Breast epithelium (tissue), 4 donors: ENCODE data around the gene PIP4P1. TPM values are rescaled to one million over a fixed set of nuclear protein-coding genes. Genes with fewer than 3 reads are reported as not detected.
A peak's percentile ranks its signal among the peaks of the same experiment; 100 is the strongest.

Experiments used
- DNase-seq, 2 donors: peaks; one replicate each; pipeline ENCODE4 v3.0.0-alpha.2; 2019; ENCODE audit warnings: low spot score in 2 of 2
- H3K27ac ChIP-seq, 2 donors: fragments of 200-600 bp; sonication (generic) in 1 of 2; one replicate each; pipeline ENCODE4 v1.5.1; 2016 to 2019; ENCODE audit warnings: mild to moderate bottlenecking in 1 of 2
- H3K27me3 ChIP-seq, 2 donors: fragments of 200-600 bp; sonication (generic) in 1 of 2; one replicate each; pipeline versions ENCODE4 v1.5.1 to v1.6.0; 2017 to 2019; ENCODE audit warnings: control low read depth in 1 of 2, mild to moderate bottlenecking in 1 of 2
- H3K36me3 ChIP-seq: fragments of 200-600 bp; one replicate; pipeline ENCODE4 v1.5.1; 2019
- H3K4me1 ChIP-seq, 2 donors: fragments of 200-600 bp; sonication (generic); one replicate each; pipeline ENCODE4 v1.5.1; 2016 to 2019; ENCODE audit warnings: control low read depth in 1 of 2
- H3K4me3 ChIP-seq, 3 donors: fragments of 200-600 bp; sonication (generic); 1 replicate in 2 of 3; 2 replicates in 1 of 3; pipeline ENCODE4 v1.5.1; 2016 to 2019; ENCODE audit warnings: mild to moderate bottlenecking in 3 of 3, moderate library complexity in 2 of 3
- H3K9me3 ChIP-seq, 2 donors: fragments of 200-600 bp; sonication (generic) in 1 of 2; one replicate each; pipeline ENCODE4 v1.5.1; 2016 to 2019; ENCODE audit warnings: control low read depth in 1 of 2
- POLR2A ChIP-seq: fragments of 450-650 bp; IDR thresholded peaks from one replicate; pipeline ENCODE4 v1.6.1; 2016; ENCODE audit warnings: antibody characterized with exemption, mild to moderate bottlenecking, moderate library complexity
- POLR2AphosphoS5 ChIP-seq, 3 donors: sonication (generic); formaldehyde crosslinking; IDR thresholded peaks; one replicate each; pipeline ENCODE4 v1.6.1; 2017; ENCODE audit warnings: antibody characterized with exemption in 3 of 3
- intact Hi-C: fragments of 100-400 bp; cut with DNase I; formaldehyde crosslinking; loops from one replicate; pipeline ENCODE4 v1.15.1; 2023; ENCODE audit warnings: low total_unique reads
- total RNA-seq, 3 donors: library from RNA; depleted of rRNA; stranded (reverse); fragments of >200 nt; gene quantifications; one replicate each; pipeline ENCODE4 v1.1.0, GENCODE V29; 2016
- TF ChIP-seq, protein P1 (sequence below), 3 donors: fragments of 450-650 bp; IDR thresholded peaks; one replicate each; pipeline ENCODE4 v1.5.1; 2016 to 2017; ENCODE audit warnings: antibody characterized with exemption in 3 of 3, mild to moderate bottlenecking in 3 of 3, moderate library complexity in 3 of 3

The PIP4P1 gene
- total RNA-seq, 3 donors from 2014 or later = 23.6 to 34.1 (median 29.9) TPM

DNA sequence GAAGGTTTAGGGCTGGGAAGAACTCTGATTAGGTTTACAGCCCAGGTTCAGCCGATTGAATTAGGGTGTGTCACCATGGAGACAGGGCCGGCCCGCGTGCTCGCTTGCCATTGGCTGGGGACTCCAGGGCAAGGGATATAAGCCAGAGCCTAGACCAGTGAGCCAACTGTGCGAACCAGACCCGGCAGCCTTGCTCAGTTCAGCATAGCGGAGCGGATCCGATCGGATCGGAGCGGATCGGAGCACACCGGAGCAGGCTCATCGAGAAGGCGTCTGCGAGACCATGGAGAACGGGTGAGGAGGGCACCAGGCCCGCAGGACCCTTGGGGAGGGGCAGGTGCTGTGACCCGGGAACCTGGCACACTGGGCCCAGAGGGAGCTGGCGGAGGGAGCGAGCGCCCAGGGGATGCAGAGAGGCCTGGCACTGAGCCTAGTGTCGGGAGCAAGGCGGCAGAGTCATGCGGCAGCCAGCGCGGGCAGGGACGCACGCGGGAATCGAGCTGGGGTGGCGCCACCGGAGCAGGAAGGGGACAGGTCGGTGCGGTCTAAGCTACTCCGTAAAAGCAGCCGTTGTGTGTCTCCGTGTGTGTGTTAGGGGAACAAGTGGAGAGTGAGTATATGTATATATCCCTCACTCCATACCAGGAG lies 8.1 kb upstream of the PIP4P1 start, which contains the start of gene PNP:
Gene PNP (plus strand): TSS at position 165 of the 648 bp plus-strand sequence. CDS start 119 bp downstream, at position 284.
- no peaks in the 10 kb centered on the region for H3K9me3 ChIP-seq
- no peaks in the 10 kb centered on the region for H3K36me3 ChIP-seq
- peak within 1 kb of the TSS; percentile 66 to 85 (median 76) for H3K4me3 ChIP-seq
- H3K27me3 ChIP-seq = no peaks in the 10 kb centered on the region
- intact Hi-C loops = no loop called here
- peak; percentile 80 for DNase-seq
- TF ChIP-seq, protein P1, sequence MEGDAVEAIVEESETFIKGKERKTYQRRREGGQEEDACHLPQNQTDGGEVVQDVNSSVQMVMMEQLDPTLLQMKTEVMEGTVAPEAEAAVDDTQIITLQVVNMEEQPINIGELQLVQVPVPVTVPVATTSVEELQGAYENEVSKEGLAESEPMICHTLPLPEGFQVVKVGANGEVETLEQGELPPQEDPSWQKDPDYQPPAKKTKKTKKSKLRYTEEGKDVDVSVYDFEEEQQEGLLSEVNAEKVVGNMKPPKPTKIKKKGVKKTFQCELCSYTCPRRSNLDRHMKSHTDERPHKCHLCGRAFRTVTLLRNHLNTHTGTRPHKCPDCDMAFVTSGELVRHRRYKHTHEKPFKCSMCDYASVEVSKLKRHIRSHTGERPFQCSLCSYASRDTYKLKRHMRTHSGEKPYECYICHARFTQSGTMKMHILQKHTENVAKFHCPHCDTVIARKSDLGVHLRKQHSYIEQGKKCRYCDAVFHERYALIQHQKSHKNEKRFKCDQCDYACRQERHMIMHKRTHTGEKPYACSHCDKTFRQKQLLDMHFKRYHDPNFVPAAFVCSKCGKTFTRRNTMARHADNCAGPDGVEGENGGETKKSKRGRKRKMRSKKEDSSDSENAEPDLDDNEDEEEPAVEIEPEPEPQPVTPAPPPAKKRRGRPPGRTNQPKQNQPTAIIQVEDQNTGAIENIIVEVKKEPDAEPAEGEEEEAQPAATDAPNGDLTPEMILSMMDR (IDR thresholded peaks at IDR 0.05) = no peak
- TF ChIP-seq POLR2AphosphoS5 (IDR thresholded peaks at IDR 0.05) (peak; percentile 81 to 97 (median 86)), POLR2A (peak; percentile 69)
- no peaks in the 10 kb centered on the region for H3K4me1 ChIP-seq
- peak within 1 kb of the TSS; percentile 81 to 94 for H3K27ac ChIP-seq

- H3K9me3 ChIP-seq = no peaks in the 10 kb centered on the region
- DNase-seq = no peak
- no peaks in the 10 kb centered on the region for H3K36me3 ChIP-seq
- H3K27me3 ChIP-seq = no peaks in the 10 kb centered on the region
- H3K27ac ChIP-seq = peak overlapping the region; percentile 81 to 94
- TF ChIP-seq POLR2AphosphoS5 (IDR thresholded peaks at IDR 0.05) = no peak
- TF ChIP-seq, protein P1 (IDR thresholded peaks at IDR 0.05) = no peak
- TF ChIP-seq POLR2A = no peak
- no peaks in the 10 kb centered on the region for H3K4me1 ChIP-seq
- intact Hi-C loops = no loop called here
- peak overlapping the region; percentile 66 to 85 (median 76) for H3K4me3 ChIP-seq
Measured at GRCh38 chr14:20468764-20469241, 7.6 kb upstream of the PIP4P1 start.

GRCh38 chr14:20460458-20461224 lies 593 bp downstream of the PIP4P1 start:
- intact Hi-C loops = no loop called here
- TF ChIP-seq, protein P1 (IDR thresholded peaks at IDR 0.05) = no peak
- no peak for TF ChIP-seq POLR2AphosphoS5 (IDR thresholded peaks at IDR 0.05)
- TF ChIP-seq POLR2A = no peak
- H3K4me3 ChIP-seq = peak overlapping the region; percentile 95 to 99 (median 99)
- peak in 1 of 2 donors; percentile 34 for DNase-seq
- H3K36me3 ChIP-seq = peaks cover 22% of the 10 kb centered on the region
- H3K9me3 ChIP-seq = no peaks in the 10 kb centered on the region
- H3K27ac ChIP-seq = peak overlapping the region; percentile 96 to 98
- peaks cover 0 to 12% of the 10 kb centered on the region in 2 donors for H3K4me1 ChIP-seq
- no peaks in the 10 kb centered on the region for H3K27me3 ChIP-seq

DNA sequence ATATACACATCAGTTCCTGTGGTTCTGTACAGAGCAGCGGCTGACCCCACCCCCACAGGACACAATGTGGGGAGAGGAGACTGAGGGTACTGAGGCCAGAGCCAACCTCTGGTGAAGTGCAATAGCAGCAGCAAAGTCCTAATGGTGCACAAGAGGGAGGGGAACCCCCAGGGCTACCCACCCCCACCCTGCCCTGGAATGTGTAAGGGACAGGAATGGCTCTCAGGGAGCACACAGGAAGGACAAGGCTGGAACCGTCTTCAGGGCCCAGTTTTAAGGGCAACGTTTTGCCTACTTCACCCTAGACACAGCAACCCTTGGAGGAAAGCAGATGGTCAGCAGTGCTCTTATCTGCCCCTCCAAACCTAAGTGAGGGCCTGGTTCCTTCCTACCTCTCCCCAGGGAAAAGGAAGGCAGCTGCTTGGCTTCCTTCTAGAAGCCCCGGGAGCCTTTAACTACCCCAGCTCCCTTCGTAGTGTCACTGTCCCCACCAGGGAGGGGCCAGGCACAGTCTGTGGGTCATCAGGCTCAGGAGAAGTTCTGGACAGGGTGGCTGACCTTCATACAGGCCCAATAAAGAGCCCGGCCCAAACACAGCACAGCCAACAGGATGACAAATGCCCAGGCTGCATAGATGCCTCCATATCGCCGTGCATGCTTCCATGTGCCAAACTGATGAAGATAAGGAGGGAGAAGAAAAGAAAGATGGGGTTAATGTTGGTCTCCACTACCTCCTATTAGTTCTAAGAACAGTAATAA lies 3.0 kb downstream of the PIP4P1 start:
- peak overlapping the region; percentile 30 to 35 for H3K27ac ChIP-seq
- peaks cover 22% of the 10 kb centered on the region for H3K36me3 ChIP-seq

More for the DNA sequence above, 3.0 kb downstream of the PIP4P1 start:
- TF ChIP-seq POLR2A (no peak), POLR2AphosphoS5 (IDR thresholded peaks at IDR 0.05) (no peak)
- TF ChIP-seq, protein P1 (IDR thresholded peaks at IDR 0.05) = no peak
- intact Hi-C loops = loop anchor here (10.0 kb wide), 1 partner anchor 147 kb away; no protein-coding TSS in a partner anchor
- DNase-seq = no peak
- Histone ChIP-seq H3K27me3 (no peaks in the 10 kb centered on the region), H3K4me3 (no peak overlapping the region), H3K4me1 (peaks cover 0 to 12% of the 10 kb centered on the region in 2 donors), H3K9me3 (no peaks in the 10 kb centered on the region)
